Stimulated activated CD8-positive, alpha-beta memory T cell treated with anti-CD3 and anti-CD28 coated beads, Interleukin-15, amount 100 ng/mL, for 48 hours (primary cell): Measurements from ENCODE around the gene EXOSC10.

Source experiments
- DNase-seq, 2 donors: peaks; one replicate each; pipeline ENCODE4 v3.0.0-alpha.2; 2020; ENCODE audit warnings: low read depth in 2 of 2

EXOSC10 gene

GRCh38 chr1:11099310-11100148 lies at the start of gene EXOSC10:
EXOSC10 (minus strand) TSS chr1:11099869; CDS start chr1:11099831, 38 bp downstream.
- peak; percentile 90 to 94 for DNase-seq

GRCh38 chr1:11147197-11147770 lies 47.6 kb upstream of the EXOSC10 start:
- no peak for DNase-seq

GRCh38 chr1:11145741-11146140 lies 46.1 kb upstream of the EXOSC10 start:
- no peak for DNase-seq

GRCh38 chr1:11144570-11145256 lies 45.0 kb upstream of the EXOSC10 start:
- no peak for DNase-seq

GRCh38 chr1:11143907-11144306 lies 44.2 kb upstream of the EXOSC10 start:
- no peak for DNase-seq

GRCh38 chr1:11143401-11143800 lies 43.7 kb upstream of the EXOSC10 start:
- no peak for DNase-seq

- DNase-seq, result no peak
Observed at GRCh38 chr1:11142618-11143391, 43.1 kb upstream of the EXOSC10 start.

- no peak for DNase-seq
Observed at GRCh38 chr1:11138952-11139351, 39.3 kb upstream of the EXOSC10 start.

GRCh38 chr1:11138029-11138428 lies 38.4 kb upstream of the EXOSC10 start:
- no peak for DNase-seq

- DNase-seq, result no peak
Observed at GRCh38 chr1:11134898-11135266, 35.2 kb upstream of the EXOSC10 start.

- DNase-seq, result no peak
Observed at GRCh38 chr1:11134251-11134897, 34.7 kb upstream of the EXOSC10 start.

GRCh38 chr1:11132563-11133293 lies 33.1 kb upstream of the EXOSC10 start:
- no peak for DNase-seq

- no peak for DNase-seq
Observed at GRCh38 chr1:11131816-11132215, 32.1 kb upstream of the EXOSC10 start.

- DNase-seq, result no peak
Observed at GRCh38 chr1:11130406-11130805, 30.7 kb upstream of the EXOSC10 start.

GRCh38 chr1:11129649-11130390 lies 30.2 kb upstream of the EXOSC10 start:
- DNase-seq, result no peak

- no peak for DNase-seq
Observed at GRCh38 chr1:11126569-11126968, 26.9 kb upstream of the EXOSC10 start.

GRCh38 chr1:11125931-11126330 lies 26.3 kb upstream of the EXOSC10 start:
- no peak for DNase-seq

GRCh38 chr1:11124965-11125364 lies 25.3 kb upstream of the EXOSC10 start:
- DNase-seq, result no peak

- DNase-seq, result no peak
Observed at GRCh38 chr1:11116318-11116717, 16.6 kb upstream of the EXOSC10 start.

GRCh38 chr1:11114966-11115365 lies 15.3 kb upstream of the EXOSC10 start:
- DNase-seq, result no peak
